HG02852 (cell line): ENCODE measurements around the gene PRSS53.

Source experiments
- ATAC-seq: cut with Tn5 transposase; IDR thresholded peaks from one replicate; pipeline ENCODE4 v1.9.1; 2021; ENCODE audit warnings: mild to moderate bottlenecking, moderate library complexity; ENCODE audit not compliant: unreplicated experiment

PRSS53 gene

DNA sequence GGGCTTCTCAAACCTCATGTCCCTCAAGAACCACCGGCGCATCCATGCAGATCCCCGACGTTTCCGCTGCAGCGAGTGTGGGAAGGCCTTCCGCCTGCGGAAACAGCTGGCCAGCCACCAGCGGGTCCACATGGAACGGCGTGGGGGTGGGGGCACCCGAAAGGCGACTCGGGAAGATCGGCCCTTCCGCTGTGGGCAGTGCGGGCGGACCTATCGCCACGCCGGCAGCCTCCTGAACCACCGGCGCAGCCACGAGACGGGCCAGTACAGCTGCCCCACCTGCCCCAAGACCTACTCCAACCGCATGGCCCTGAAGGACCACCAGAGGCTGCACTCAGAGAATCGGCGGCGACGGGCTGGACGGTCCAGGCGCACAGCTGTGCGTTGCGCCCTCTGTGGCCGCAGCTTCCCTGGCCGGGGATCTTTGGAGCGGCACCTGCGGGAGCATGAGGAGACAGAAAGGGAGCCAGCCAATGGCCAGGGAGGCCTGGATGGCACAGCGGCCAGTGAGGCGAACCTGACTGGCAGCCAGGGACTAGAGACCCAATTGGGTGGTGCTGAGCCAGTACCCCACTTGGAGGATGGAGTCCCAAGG, 8.6 kb downstream of the PRSS53 start:
- ATAC-seq = no peak

DNA sequence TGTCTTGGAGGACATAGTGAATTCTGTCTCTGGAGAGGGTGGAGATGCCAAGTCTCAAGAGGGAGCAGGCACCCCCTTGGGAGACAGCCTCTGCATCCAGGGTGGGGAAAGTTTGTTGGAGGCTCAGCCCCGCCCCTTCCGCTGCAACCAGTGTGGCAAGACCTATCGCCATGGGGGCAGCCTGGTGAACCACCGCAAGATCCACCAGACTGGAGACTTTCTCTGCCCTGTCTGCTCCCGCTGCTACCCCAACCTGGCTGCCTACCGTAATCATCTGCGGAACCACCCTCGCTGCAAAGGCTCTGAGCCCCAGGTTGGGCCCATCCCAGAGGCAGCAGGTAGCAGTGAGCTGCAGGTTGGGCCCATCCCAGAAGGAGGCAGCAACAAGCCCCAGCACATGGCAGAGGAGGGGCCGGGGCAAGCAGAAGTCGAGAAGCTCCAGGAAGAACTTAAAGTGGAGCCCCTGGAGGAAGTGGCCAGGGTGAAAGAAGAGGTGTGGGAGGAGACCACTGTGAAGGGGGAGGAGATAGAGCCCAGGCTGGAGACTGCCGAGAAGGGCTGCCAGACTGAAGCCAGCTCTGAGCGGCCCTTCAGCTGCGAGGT, 9.3 kb downstream of the PRSS53 start:
- ATAC-seq = no peak

DNA sequence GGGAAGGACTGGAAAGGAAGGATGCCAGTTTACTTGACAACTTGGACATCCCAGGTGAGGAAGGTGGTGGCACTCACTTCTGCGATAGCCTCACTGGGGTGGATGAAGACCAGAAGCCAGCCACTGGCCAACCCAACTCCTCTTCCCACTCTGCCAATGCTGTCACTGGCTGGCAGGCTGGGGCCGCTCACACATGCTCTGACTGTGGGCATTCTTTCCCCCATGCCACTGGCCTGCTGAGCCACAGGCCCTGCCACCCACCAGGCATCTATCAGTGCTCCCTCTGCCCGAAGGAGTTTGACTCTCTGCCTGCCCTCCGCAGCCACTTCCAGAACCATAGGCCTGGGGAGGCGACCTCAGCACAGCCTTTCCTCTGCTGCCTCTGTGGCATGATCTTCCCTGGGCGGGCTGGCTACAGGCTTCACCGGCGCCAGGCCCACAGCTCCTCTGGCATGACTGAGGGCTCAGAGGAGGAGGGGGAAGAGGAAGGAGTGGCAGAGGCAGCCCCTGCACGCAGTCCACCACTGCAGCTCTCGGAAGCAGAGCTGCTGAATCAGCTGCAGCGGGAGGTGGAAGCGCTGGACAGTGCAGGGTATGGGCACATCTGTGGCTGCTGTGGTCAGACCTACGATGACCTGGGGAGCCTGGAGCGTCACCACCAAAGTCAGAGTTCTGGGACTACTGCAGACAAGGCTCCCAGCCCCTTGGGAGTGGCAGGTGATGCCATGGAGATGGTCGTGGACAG, 10.0 kb downstream of the PRSS53 start:
- ATAC-seq = no peak

DNA sequence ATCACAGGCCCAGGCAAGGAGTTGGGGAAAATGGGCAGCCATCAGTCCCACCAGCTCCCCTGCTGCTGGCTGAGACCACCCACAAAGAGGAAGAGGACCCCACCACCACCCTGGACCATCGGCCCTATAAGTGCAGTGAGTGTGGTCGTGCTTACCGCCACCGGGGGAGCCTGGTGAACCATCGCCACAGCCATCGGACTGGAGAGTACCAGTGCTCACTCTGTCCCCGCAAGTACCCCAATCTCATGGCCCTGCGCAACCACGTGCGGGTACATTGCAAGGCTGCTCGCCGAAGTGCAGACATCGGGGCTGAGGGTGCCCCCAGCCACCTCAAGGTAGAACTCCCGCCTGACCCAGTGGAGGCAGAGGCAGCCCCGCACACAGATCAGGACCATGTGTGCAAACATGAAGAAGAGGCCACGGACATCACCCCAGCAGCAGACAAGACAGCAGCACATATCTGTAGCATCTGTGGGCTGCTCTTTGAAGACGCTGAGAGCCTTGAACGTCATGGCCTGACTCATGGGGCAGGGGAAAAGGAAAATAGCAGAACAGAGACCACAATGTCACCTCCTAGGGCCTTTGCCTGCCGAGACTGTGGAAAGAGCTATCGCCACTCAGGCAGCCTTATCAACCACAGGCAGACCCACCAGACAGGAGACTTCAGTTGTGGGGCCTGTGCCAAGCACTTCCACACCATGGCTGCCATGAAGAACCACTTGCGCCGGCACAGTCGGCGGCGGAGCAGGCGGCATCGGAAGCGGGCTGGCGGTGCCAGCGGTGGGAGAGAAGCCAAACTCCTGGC, 10.9 kb downstream of the PRSS53 start:
- ATAC-seq = no peak

DNA sequence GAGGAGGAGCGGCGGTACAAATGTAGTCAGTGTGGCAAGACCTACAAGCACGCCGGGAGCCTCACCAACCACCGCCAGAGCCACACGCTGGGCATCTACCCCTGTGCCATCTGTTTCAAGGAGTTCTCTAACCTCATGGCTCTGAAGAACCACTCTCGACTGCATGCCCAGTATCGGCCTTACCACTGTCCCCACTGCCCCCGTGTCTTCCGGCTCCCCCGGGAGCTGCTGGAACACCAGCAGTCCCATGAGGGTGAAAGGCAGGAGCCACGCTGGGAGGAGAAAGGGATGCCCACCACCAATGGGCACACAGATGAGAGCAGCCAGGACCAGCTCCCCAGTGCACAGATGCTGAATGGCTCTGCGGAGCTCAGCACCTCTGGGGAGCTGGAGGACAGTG, 11.7 kb downstream of the PRSS53 start:
- no peak for ATAC-seq

DNA sequence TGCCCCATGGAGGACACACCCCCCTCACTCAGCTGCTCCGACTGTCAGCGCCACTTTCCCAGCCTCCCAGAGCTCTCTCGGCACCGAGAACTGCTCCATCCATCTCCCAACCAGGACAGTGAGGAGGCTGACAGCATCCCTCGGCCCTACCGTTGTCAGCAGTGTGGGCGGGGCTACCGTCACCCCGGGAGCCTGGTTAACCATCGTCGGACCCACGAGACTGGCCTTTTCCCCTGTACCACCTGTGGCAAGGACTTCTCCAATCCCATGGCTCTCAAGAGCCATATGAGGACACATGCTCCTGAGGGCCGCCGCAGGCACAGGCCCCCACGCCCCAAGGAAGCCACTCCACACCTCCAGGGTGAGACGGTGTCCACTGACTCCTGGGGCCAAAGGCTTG, 12.4 kb downstream of the PRSS53 start:
- no peak for ATAC-seq

DNA sequence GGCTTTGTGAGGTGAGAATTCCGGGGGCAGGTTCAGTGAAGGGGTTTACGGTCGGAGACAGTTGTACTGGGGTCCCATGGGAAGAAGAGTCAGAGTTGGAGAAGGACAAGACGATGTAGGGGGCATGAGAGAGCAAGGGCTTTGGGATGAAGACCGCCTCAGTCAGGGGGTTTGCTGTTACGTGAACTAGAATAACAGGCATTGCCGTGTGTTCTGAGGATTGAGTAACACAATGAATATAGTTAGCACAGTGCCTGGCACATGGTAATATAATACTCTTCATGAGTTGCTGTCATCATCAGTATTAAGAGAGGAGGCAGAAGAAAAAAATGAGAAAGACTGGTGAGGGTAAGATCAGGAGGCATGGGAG, 13.9 kb downstream of the PRSS53 start:
- no peak for ATAC-seq

DNA sequence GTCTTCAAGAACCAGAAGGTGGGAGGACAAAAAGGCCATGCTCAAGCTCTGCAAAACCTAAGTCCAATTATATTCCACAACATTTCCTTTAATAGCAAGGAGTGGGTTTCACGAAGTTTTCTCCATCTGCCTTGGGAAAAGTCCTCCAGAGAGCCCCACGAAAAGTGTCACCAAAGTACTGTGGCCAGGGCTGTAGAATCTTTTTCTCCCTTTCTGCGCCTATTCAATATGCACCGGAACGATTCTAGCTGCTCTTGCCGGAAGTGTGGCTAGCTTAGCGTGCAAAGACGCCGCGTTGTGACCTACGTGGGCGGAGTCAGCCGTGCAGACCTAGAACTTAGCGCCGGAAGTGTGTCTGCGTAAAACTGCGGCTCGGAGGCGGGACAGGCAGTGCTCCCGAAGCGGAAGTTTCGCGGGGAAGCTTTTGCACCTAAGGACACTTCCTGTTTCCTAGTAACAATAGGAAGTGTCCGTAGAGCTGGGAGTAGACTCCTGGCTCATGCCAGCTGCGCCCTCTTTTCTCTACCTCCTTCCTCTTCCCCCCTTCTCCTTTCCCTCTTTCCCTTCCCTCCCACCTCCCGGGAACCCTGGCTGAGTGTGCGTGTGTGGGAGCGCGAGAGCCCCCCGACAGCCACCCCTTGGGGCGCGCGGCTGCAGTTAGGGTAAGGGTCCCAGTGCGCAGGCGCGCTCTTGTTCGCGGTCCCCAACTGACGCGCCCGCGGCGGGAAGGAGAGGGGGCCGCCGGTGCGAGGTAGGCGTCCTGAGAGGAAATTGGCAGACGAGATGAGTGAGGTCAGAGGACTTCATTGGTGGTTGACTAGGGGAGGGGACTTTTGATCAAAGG, 14.6 kb downstream of the PRSS53 start, which contains the start of the genes ZNF646 and ZNF668:
Gene ZNF646 (plus strand): TSS at position 453 of the 844 bp plus-strand sequence. CDS start 1,903 bp downstream, outside the sequence.
Gene ZNF668 (minus strand): TSS at position 271 of the 844 bp plus-strand sequence. CDS start 9,781 bp downstream, outside the sequence.
- ATAC-seq = peak; percentile 74

DNA sequence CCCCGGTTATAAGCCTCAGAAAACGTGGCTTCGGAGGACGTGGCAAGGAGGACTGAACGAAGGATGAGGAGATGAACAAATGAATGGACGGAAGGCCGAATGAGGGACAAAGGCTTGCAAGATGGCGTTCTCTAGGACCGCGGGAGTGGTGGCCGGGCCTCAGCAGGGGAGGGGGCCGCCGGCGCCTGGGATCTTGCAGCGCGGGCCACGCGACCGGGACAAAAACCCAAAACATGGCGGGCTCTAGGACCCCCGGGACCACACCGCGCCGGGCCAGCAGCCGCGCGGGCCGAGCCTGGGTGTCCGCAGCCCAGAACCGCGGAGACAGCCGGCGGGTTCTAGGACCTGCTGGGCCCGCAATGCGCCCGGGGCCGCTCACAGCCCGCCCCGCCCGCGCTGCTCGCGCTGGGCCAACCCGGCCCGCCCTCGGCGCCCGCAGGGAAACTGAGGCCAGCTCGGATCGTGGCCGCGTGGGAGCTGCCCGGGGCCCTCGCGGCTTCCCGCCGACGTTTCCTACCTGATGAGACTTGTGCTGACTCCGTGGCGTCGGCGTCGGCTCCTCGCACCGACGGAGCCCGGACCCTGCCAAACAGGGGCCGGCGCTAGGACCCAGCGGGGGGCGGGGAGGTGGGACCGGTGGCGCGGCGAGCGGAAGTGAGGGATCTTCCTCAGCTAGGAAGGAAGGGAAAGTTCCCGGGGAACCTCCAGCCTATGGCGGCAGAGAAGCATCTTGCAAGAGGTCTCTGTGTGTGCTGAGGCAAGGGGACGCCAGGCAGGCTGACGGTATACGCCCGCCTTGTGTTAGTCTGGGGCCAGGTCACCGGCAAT, 15.4 kb downstream of the PRSS53 start:
- peak; percentile 46 for ATAC-seq

DNA sequence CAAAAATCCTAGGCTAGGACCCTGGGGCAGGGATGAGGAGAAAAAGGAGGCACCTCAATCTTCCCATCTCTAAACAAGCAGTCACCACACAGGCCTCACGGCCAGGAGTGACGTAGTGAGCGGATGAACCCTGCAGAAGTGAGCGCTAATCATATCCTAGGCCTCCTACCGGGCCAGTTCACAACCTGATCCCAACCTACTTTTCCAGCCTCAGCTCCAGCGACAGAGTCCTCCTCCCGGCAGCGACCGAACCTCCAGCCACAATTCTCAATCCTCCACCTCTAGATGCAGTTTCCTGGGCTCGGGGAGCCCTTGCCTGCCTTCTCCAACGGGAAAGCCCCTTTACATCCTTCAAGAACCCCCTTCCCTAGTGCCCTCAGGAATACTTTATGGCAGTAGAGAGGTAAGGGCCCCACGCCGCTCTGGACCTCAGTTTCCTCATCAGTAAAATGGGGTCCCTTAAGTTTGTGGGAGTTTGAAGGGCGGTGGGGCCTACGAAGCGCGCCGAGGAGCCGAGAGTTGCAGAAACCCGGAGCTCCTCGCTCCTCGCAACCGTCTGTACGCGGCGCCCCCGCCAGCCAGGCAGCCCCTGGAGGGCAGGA, 16.1 kb downstream of the PRSS53 start:
- no peak for ATAC-seq

DNA sequence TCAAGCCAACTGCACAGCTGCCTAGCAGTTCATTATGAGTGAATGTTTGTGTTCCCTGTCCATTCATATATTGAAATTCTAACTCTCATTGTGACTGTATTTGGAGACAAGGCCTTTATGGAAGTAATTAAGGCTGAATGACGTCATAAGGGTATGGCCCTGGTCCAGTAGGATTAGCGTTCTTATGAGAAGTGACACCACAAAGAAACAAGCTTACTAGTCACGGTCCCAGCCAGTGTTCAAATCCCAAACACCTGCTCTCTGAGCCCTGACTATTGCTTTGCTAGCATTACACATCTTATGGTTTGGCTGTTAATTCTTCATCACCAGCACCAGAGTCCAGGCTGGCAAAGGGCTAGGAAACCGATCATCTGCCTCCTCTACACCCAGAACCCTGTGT, 16.9 kb downstream of the PRSS53 start:
- no peak for ATAC-seq

DNA sequence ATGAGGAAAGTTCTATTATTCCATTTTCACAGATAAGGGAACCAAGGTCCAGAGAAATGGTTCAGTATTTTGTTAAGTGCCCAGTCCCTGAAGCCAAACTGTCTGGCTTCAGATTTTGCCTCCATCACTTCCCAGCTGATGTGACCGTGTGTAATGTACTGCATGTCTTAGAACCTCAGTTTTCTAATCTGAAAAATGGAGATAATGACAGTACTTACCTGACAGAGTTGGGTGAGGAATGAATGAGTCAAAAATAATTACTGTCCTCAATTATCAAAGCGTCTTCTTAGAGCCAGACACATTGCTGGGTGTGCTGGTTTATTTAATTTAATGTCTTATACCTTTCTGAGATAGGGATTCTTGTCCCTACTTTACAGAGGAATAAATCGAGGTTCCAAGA, 21.4 kb downstream of the PRSS53 start:
- no peak for ATAC-seq

DNA sequence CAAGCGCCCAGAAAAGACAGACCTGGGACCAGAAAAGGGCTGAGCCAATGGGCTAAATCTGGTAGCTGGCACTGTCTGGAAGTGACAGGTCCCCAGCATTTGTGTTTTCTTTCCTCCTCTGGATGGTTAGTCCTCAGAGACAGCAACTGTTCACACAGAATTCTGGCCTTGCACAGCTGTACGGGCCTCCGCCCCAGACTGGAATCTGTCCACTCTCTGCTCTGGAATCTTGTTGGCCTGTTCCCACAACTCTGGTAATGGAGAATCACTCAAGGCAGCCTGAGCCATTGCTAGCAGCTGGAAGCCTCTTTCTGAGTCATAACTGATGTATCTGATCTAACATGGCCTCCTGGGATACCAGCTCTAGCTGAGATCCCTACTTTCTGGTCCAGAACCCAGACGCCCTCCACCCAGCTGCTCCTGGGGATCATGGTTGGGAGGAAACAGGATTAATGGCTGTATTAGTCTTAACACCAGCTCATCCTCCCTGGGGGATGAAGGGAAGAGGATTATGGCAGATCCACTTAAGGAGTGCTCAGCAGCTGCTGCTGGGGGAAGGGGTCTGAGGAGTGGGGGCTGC, 23.8 kb downstream of the PRSS53 start:
- no peak for ATAC-seq

DNA sequence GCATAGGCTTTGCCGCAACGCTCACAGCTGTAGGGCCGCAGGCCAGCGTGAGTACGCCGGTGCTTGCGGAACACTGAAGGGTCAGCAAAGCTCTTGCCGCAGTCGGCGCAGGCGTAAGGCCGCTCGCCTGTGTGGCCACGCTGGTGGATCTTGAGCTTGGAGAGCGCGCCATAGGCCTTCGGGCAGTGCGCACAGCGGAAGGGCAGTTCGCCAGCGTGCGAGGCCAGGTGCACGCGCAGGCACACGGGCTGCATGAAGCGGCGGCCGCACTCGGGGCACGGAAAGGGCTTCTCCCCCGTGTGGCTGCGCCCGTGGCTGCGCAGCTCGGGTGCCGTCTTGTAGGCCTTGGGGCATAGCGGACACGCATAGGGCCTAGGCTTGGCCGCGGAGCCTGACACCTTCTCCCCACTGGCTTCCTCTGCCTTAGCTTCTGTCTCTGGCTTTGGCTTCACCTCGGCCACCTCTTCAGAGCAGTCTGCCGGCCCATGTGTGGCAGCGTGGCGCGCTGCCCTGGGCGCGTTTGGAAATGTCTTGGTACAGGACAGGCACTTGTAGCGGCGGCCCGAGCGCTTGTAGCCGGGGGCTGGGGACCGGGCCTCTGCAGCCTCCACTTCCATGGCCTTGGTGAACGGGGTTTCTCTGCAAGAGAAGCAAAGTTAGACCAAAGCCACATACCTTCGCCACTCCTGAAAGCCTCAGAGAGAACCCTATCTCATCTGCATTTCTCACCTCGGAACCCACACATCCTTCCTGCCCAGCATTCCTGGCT, 24.7 kb downstream of the PRSS53 start:
- ATAC-seq = no peak

DNA sequence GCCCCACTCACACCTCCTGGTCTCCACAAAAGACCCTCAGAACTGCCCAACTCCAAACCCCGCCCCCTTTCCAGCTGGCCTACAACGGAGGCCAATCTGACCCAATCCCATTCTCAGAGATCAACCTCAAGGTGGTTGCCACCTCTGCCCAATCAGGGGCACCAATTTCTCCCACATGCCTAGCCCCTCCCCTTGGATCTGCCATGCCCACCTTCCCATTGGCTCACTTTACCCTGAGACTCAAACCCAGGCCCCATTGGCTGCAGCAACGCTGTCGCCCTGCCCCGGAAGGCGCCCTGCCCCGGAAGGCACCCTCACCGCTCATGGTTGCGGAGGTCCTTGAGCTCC, 25.3 kb downstream of the PRSS53 start:
- ATAC-seq = no peak

DNA sequence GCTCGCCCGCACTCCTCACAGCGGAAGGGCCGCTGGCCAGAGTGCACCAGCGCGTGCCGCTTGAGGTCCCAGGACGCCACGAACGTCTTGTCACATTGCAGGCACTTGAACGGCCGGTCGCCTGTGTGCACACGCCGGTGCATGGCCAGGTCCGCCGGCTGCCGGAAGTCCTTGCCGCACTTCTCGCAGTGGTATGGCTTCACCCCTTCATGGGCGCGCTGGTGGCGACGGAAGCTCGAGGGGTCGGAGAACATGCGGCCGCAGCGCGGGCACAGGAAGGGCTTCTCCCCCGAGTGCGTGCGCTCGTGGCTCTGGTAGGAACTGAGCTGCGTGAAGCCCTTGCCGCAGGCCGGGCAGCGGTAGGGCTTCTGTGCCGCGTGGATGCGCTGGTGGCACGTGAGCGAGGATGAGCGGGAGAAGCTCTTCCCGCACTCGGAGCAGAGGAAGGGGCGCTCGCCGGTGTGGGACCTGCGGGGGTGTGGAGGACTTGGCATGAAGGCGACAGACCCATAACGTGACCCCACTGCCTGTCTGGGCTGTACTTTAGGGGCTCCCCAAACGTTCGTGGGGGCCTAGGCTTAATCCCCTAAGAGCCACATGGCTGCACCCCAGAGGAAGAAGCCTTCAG, 26.8 kb downstream of the PRSS53 start:
- ATAC-seq = no peak

DNA sequence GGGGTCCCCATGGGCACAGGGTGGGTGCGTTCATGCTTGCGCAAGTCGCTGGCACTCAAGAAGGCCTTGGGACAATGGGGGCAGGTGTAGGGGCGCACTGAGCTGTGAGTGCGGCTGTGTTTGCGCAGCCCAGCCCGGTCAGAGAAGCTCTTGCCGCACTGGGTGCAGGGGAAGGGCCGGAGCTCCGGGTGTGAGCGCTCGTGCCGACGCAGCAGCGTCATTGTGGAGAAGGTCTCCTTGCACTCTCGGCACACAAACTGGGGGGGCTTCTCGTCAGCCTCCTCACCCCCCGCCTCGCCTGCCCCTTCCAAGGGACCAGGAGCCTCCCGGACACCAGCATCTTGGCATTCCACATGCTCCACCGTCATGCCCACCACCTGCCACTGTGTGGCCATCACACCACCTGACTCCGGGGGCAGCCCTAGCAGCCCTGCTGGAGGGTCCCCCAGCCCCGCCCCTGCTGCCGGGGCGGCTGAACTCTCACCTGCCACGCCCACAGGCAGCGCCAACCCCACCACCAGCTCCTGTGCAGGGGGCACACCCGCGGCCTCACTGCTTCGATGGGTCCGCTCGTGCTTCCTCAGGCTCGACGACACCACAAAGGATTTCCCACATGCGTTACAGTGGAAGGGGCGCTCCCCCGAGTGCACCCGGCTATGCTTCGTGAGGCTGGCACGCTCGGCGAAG, 27.5 kb downstream of the PRSS53 start:
- no peak for ATAC-seq
